MG63 (cell line): Measurements from ENCODE around the gene DR1. TPM values are rescaled to one million over a fixed set of nuclear protein-coding genes. Genes with fewer than 3 reads are reported as not detected.
"Not testable (repeated sequence)": the region's sequence is repeated elsewhere in the genome, so short reads cannot be mapped to it uniquely, and the experiment has no call there.

Source experiments
- DNase-seq: peaks from one replicate; pipeline ENCODE4 v3.0.0-alpha.2; 2020
- H3K27me3 ChIP-seq: fragments of 250-450 bp; sonication (Bioruptor Pico); 2 replicates; pipeline ENCODE4 v1.5.1; 2020; ENCODE audit warnings: mild to moderate bottlenecking, moderate library complexity
- H3K36me3 ChIP-seq: fragments of 250-450 bp; sonication (Bioruptor Pico); 2 replicates; pipeline ENCODE4 v1.5.1; 2020; ENCODE audit warnings: mild to moderate bottlenecking, moderate library complexity
- H3K4me3 ChIP-seq: fragments of 250-450 bp; sonication (Bioruptor Pico); 2 replicates; pipeline ENCODE4 v1.5.1; 2020; ENCODE audit warnings: mild to moderate bottlenecking, moderate library complexity
- H3K9me3 ChIP-seq: fragments of 250-450 bp; sonication (Bioruptor Pico); 2 replicates; pipeline ENCODE4 v1.5.1; 2020; ENCODE audit warnings: mild to moderate bottlenecking, moderate library complexity
- total RNA-seq: library from RNA; depleted of rRNA; stranded (reverse); fragments of >200 nt; shearing (Covaris generic); gene quantifications from 2 replicates; pipeline ENCODE4 v1.2.3, GENCODE V29; 2014; ENCODE audit warnings: low replicate concordance

DR1 gene
- total RNA-seq, 1 experiment from 2014 or later = 50.0 TPM

DNA sequence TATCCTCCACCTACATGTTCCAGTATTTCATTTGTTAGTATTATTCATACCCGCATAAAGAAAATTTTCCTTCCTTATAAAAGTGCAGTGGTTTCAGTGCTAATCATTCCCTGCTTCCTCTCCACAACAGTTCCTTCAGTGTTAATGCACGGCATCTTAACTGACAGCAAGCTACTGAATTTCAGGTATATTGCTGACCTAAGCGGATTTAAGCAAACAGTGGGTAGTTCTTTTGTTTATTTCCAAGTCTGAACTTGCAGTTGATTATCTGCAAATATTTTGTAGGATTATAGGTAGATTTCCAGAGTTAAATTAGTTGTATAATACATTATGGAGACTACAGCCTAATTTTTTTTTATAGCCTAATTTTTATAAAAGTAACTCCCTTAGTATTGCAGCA, 15.1 kb upstream of the DR1 start:
- no peak for DNase-seq
- H3K9me3 ChIP-seq = no peaks in the 10 kb centered on the region
- H3K27me3 ChIP-seq = no peaks in the 10 kb centered on the region
- H3K4me3 ChIP-seq = no peak overlapping the region
- no peaks in the 10 kb centered on the region for H3K36me3 ChIP-seq

DNA sequence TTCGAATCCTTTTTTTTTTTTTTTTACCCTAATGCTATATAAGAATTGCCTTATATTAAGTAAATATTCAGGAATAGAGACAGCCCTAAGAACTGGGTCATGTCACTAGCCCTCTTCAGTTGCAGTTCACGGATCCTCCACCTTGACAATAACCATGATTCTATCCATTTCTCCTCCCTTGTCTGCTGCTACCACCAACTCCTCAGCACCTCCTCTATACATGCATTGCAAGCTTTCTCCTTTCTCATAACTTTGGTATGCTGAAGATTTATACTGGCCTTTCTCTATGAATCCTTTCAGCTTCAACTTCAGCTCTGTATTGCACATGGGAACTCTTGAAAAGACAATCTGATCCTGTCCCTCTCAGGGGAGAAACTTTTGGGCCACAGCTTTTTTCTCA, 14.3 kb upstream of the DR1 start:
- H3K4me3 ChIP-seq = no peak overlapping the region
- H3K27me3 ChIP-seq = no peaks in the 10 kb centered on the region
- DNase-seq = no peak
- no peaks in the 10 kb centered on the region for H3K9me3 ChIP-seq
- no peaks in the 10 kb centered on the region for H3K36me3 ChIP-seq

DNA sequence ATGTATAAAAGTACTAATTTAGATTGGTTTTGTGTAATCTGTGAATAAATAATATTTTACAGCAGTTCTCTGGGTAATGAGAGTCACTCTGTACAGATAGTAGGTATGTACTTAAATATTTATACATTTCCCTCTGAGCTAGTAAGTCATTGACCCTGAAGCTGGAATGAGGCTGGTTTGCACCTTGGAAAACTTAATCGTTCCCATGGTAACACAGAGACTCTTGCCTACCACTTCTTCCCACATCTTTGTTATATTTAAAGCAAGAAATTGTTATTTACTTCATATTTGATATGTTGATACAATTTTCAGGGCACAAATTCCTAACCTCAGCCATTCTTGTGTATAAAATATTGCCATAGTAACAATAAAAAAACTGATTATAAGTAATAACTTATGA, 13.3 kb upstream of the DR1 start:
- H3K9me3 ChIP-seq = no peaks in the 10 kb centered on the region
- H3K4me3 ChIP-seq = no peak overlapping the region
- no peaks in the 10 kb centered on the region for H3K36me3 ChIP-seq
- H3K27me3 ChIP-seq = no peaks in the 10 kb centered on the region
- DNase-seq = no peak

DNA sequence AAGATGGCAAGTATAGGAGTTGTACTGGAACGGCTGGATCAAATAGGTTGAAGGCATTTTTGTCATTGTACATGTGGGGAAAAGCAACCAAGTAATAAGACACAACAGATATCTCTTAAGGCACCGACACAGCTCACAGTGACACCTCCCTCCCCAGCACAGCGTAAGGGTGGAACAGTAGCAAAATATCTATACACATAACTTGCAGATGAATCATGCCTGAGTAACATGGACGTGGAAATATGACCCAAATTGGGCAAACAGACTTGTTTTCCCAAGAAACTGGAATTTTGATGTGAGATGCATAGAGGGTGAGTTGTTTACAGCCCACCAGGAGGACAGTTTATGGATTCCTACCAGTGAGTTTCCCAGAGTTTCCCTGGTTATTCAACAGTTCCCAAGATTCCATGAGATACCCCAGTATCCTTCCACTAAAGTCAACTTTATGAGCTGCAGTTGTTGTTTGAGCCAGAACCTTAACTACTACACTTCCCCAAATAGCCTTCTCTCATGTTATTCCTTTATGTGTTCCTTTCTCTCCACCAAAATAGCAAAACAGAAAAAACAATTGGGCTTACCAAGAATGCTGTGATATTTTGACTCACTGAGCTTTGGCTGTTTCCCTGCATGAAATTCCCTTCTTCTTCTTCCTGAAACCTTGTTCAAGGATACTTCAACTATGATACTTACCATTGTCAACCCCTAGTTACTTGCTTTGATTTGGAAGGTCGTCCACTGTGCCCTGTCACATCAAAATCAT, 7.1 kb upstream of the DR1 start:
- Histone ChIP-seq H3K9me3 (no peaks in the 10 kb centered on the region), H3K27me3 (no peaks in the 10 kb centered on the region), H3K36me3 (peaks cover 2% of the 10 kb centered on the region), H3K4me3 (no peak overlapping the region)
- DNase-seq = peak; percentile 68

DNA sequence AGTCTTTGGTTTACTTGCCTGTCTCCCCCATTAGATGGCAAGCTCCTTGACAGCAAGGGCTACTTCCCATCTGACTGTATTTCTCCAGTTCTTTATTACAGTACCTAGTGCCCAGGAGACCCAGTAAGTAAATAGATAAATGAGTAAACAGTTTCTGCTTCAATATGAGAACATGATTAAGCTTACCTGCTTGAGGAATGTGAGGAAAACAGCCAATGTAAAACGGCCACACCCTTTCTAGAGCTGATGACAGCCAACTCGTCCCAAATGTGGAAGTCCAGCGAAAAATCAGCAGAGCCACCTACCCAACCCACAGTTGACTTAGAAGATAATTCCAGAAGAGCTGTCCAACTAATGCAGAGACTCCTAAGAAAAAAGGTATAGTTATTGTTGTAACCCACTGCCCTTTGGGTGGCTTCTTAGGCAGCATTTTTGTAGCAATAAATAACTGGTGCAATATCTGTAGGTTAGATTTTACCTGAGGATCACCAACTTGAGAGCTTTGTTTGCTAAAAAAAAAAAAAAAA, 6.5 kb upstream of the DR1 start:
- Histone ChIP-seq H3K27me3 (no peaks in the 10 kb centered on the region), H3K4me3 (no peak overlapping the region), H3K9me3 (no peaks in the 10 kb centered on the region), H3K36me3 (peaks cover 2% of the 10 kb centered on the region)
- DNase-seq = no peak

DNA sequence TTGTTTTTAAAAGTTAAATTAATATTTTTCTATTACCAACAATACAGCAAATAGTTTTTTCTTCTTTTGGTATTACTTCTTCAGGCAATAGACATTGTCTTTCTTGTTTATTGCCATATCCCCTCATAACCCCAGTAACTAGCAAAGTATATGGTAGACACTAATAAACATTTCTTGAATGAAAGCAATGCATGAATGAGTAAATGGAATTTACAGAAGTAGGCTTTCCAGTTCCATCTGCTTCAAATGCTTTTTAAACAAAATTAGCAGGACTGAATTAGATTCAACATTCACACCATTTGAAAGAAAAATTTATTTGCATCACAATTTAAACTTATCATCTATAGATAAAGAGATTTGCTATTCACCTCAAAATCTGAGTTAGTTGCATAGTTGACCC, 5.6 kb upstream of the DR1 start:
- Histone ChIP-seq H3K9me3 (no peaks in the 10 kb centered on the region), H3K4me3 (no peak overlapping the region), H3K36me3 (peaks cover 2% of the 10 kb centered on the region), H3K27me3 (no peaks in the 10 kb centered on the region)
- DNase-seq = no peak

DNA sequence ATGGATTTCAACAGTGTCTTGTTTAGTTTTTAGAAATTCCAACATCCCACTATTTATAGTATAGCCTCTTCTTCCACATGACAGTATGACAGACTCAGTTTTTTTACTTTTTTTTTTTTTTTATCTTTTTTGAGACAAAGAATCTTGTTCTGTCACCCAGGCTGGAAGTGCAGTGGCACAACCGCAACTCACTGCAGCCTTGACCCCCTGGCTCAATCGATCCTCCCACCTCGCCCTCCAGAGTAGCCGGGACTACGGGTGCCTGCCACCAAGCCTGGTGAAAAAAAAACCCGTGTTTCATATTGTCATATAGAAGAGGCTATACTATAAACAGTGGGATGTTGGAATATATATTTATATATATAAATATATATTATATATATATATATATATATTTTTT, 1.2 kb upstream of the DR1 start:
- H3K4me3 ChIP-seq = no peak overlapping the region
- H3K27me3 ChIP-seq = no peaks in the 10 kb centered on the region
- no peak for DNase-seq
- peaks cover 23% of the 10 kb centered on the region for H3K36me3 ChIP-seq
- no peaks in the 10 kb centered on the region for H3K9me3 ChIP-seq

DNA sequence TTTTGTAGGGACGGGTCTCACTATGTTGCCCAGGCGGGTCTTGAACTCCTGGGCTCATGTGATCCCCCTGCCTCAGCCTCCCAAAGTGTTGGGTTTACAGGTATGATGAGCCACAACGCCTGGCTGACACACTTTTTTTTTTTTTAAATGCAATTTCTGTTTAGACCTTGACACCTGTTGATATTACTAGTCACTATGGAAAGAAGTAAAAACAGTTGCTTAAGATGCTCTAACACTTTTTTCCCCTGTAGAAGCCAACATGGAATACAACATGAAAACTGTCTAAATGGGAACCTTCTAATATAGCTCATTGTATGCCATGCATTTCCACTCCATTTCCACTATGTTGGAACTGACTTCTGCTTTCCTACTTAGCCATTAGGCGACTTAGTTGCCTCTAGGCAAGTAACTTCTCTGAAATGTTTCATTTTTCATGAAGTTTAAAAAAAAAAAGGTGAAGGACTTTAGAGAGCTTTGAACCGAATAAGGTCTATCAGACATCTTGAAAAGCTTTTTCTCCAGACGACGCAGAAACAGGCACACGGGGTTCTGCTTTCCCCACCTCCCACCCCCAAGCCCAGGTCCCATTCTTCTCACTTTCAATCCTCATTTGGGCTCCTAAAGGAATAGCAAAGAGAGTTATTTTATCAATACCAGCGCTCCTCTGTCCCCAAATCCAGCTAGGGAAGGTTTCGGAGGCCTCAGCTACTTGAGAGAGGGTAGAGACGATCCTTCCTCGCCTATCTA, 648 bp upstream of the DR1 start:
- DNase-seq = no peak
- no peaks in the 10 kb centered on the region for H3K27me3 ChIP-seq
- peak overlapping the region; percentile 99 for H3K4me3 ChIP-seq
- H3K9me3 ChIP-seq = no peaks in the 10 kb centered on the region
- H3K36me3 ChIP-seq = peaks cover 29% of the 10 kb centered on the region

DNA sequence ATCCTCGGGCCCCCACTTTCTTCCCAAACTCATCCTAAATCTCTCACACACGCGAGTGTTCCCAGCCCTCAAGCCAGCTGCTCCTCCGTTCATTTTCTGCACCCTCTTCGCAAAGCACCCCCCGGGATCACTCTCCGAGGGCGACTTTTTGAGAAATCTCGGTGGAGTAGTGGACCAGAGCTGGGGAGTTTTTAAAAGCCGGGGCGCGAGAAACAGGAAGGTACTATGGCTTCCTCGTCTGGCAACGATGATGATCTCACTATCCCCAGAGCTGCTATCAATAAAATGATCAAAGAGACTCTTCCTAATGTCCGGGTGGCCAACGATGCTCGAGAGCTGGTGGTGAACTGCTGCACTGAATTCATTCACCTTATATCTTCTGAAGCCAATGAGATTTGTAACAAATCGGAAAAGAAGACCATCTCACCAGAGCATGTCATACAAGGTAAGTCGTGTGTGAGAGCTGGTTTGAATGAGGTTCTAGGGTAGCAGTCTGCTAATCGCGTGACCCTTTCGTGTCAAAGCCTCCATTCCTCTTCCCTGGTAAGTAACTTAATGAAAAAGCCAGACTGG, 800 bp downstream of the DR1 start:
- peaks cover 40% of the 10 kb centered on the region for H3K36me3 ChIP-seq
- DNase-seq = peak; percentile 5
- H3K27me3 ChIP-seq = no peaks in the 10 kb centered on the region
- no peaks in the 10 kb centered on the region for H3K9me3 ChIP-seq
- peak overlapping the region; percentile 99 for H3K4me3 ChIP-seq

DNA sequence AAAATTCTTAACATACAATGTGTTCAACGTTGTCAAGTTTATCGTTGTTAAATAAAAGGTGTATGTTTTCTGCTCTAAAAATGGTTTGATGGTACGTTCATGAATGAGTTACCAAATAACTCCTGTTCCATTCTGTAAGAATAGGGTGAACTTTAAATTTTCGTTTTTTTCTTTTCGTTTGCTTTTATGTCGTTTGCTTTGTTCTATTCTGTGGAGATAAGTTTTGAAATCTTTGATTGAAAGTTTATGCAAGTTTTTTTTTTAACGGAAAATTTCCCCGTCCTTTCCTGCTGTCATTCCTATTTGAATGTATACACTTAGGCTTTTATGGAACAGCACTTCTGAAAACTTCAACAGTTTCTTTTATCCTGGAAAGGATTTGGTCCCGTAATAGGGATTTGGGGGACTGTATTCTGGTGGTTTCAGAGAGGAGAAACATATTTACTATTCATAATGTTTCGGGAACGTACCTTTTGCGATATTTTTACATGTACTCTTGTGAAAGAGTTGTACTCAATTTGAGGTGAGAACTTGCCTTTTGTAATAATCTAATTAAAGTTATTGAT, 1.7 kb downstream of the DR1 start:
- H3K27me3 ChIP-seq = no peaks in the 10 kb centered on the region
- no peak for DNase-seq

DNA sequence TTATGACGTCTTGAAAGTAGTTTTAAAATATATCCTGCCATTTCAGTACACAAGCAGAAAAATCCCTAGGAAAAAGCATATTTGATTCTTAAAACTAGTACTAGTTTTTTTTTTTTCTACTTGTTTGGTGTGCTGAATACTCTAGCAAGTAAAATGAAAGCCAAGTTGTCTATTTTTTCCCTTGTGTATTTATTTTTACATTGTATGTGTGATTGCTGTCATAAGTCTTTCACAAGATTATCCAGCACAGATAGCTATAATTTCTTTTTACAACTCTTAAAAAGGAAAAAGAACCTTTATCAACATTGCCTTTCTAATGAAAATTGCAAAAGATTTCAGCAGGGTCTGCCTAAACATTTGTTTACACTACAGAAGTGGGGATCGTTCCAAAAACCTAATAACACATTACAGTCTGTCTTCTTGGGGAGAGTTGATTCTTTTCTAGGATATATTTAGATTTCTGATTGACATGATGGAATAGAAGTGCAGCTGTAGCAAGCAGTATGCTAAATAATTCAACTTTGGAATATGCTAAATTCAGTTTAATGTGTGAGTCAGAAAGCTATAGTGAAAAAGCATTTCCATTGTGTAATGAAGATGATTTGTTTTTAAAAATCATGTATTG, 2.5 kb downstream of the DR1 start:
- no peak for DNase-seq
- H3K36me3 ChIP-seq = peaks cover 43% of the 10 kb centered on the region
- H3K4me3 ChIP-seq = peak overlapping the region; percentile 99
- no peaks in the 10 kb centered on the region for H3K9me3 ChIP-seq
- no peaks in the 10 kb centered on the region for H3K27me3 ChIP-seq

More for the DNA sequence above, 1.7 kb downstream of the DR1 start:
- Histone ChIP-seq H3K9me3 (no peaks in the 10 kb centered on the region), H3K36me3 (peaks cover 40% of the 10 kb centered on the region), H3K4me3 (peak overlapping the region; percentile 99)

DNA sequence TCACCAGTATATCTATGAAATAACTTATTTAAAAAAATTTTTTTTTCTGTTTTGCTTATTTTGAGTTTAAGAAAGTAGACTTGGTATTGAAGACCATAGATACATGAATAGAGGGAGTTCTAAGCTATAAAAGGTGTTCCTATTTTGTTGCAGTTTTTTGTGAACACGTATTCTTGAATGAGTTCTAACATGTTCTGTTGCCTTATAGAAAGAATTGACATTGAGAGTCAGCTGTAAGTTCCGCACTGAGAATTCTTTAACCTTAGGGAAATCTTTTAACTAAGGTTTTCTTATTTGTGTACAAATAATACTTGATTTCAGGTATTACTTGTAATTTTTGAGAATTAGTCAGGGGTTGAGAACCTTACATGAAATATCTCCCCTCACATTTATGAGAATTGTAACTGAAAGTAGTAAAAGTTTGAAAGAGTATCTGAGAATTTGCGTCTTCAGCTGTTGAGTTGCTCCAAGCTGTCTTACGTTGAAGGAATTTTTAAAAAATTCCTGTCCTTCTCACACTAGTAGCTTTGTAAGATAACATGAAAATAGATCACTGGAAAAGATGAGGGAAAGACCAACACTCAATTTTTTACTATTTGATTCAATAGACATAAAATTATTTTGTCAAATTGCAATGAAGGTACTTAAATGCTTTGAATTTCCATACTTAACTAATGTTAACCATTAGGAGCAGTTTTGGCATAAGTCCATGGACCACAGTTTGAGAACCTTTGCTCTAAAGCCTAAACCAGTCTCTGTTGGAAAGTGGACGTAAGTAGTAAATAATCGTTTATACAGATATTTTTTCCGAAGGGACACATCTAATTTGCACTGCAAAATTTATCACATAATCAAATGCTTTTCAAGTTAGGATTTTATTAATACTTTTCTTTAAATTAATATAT, 3.8 kb downstream of the DR1 start:
- Histone ChIP-seq H3K9me3 (no peaks in the 10 kb centered on the region), H3K4me3 (peak overlapping the region; percentile 99), H3K27me3 (no peaks in the 10 kb centered on the region), H3K36me3 (peaks cover 54% of the 10 kb centered on the region)
- no peak for DNase-seq

DNA sequence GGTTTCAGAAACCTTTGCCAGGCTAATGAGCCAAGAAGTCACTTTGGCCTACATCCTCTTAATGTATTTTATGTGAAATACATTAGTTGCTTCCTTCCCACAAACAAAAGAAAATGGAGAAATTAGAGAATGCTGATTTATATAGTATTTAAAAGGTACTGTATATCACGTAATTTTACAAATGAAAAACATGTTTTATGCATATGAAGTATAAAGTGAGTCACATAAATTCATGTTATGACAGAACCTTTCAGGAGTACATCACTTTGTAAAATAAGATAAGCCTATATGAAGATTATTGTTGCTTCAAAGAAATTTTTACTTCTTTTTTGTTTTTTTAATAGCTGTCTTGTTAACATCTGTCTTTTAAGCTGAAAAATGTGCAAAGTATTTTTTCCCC, 4.6 kb downstream of the DR1 start:
- no peak for DNase-seq
- Histone ChIP-seq H3K27me3 (no peaks in the 10 kb centered on the region), H3K4me3 (peak overlapping the region; percentile 1; the same call in 1 of the 2 replicates), H3K36me3 (peaks cover 62% of the 10 kb centered on the region), H3K9me3 (no peaks in the 10 kb centered on the region)

DNA sequence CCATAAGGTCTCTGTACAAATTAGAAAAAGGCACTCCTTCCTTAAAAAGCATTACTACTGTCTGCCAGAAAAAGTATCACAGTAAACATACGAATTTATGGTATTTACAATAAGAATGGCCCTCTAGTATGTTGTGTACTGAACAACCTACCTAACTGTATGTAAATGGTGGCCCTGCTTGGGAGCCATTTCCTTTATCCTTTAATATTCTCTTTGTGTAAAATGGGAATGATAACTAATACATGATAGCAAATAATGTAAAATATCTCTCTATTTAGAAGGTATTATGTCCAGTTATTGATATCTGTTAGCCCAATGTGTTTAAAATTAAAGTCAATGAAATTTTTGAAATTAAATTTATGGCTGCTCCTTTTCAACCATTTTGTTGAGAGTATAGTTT, 5.2 kb downstream of the DR1 start:
- Histone ChIP-seq H3K4me3 (no peak overlapping the region), H3K9me3 (no peaks in the 10 kb centered on the region), H3K36me3 (peaks cover 68% of the 10 kb centered on the region), H3K27me3 (no peaks in the 10 kb centered on the region)
- no peak for DNase-seq

DNA sequence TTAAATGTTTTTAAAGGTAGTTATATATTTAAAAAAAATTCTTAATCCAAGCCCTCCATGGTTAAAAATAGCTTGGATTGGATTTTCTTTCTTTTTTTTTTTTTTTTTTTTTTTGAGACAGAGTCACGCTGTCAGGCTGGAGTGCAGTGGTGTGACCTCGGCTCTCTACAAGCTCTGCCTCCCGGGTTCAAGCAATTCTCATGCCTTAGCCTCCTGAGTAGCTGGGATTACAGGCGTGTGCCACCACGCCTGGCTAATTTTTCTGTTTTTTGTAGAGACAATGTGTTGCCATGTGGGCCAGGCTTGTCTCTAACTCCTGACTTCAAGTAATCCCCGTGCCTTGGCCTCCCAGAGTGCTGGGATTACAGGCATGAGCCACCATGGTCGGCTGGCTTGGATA, 5.6 kb downstream of the DR1 start:
- H3K4me3 ChIP-seq, DNase-seq, H3K27me3 ChIP-seq, H3K9me3 ChIP-seq: not testable (repeated sequence)
- H3K36me3 ChIP-seq = peaks cover 71% of the 10 kb centered on the region

DNA sequence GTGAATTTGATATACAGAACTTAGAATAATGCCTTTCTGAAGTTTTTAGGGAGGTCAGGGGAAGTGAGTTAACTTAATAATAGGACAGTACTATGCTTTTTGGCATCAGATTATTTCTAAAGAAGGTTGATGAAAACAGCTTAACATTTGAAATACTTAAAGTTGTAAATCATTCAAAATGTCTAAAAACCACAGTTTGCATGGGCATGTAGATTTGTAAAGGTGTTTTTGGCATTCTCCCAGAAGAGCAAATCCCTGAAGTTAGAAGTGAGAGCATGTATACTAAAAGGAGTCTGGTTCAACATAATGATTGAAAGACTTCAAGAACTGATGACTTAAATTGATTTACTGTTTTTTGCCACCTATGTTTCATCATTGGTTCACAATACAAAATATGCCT, 6.7 kb downstream of the DR1 start:
- no peaks in the 10 kb centered on the region for H3K9me3 ChIP-seq
- no peaks in the 10 kb centered on the region for H3K27me3 ChIP-seq
- DNase-seq = no peak
- peaks cover 74% of the 10 kb centered on the region for H3K36me3 ChIP-seq
- H3K4me3 ChIP-seq = no peak overlapping the region
